Measurements from ENCODE around the gene BRINP2. TPM values are rescaled to one million over a fixed set of nuclear protein-coding genes. Genes with fewer than 3 reads are reported as not detected.

The BRINP2 gene
- total RNA-seq, 1 experiment from 2014 or later = not detected

GRCh38 chr1:177138347-177138746 lies 32.4 kb upstream of the BRINP2 start:
- intact Hi-C loops (cut with micrococcal nuclease) = no loop called here
- no TSS peak for BruUV-seq (replicated peaks)
- POLR2A ChIA-PET = no interaction called here
- Mint-ChIP-seq H3K27me3 (ENCODE audit: insufficient read depth, unreplicated experiment) (peaks cover 39% of the 10 kb centered on the region), H3K36me3 (ENCODE audit: insufficient read depth, unreplicated experiment) (no peaks in the 10 kb centered on the region), H3K4me3 (ENCODE audit: unreplicated experiment) (no peak overlapping the region), H3K27ac (ENCODE audit: low read depth, unreplicated experiment) (no peak overlapping the region), H3K9me3 (ENCODE audit: unreplicated experiment) (no peaks in the 10 kb centered on the region), H3K4me1 (ENCODE audit: insufficient read depth, unreplicated experiment) (no peaks in the 10 kb centered on the region)
- CTCF ChIA-PET = interaction anchor here (0.7 to 2.5 kb wide), 7 partner anchors 8 to 239 kb away, joined by 3 to 8 read pairs (median 4); no protein-coding TSS in a partner anchor
- no peak for DNase-seq (ENCODE audit: unreplicated experiment)
- TF ChIP-seq, protein P1, sequence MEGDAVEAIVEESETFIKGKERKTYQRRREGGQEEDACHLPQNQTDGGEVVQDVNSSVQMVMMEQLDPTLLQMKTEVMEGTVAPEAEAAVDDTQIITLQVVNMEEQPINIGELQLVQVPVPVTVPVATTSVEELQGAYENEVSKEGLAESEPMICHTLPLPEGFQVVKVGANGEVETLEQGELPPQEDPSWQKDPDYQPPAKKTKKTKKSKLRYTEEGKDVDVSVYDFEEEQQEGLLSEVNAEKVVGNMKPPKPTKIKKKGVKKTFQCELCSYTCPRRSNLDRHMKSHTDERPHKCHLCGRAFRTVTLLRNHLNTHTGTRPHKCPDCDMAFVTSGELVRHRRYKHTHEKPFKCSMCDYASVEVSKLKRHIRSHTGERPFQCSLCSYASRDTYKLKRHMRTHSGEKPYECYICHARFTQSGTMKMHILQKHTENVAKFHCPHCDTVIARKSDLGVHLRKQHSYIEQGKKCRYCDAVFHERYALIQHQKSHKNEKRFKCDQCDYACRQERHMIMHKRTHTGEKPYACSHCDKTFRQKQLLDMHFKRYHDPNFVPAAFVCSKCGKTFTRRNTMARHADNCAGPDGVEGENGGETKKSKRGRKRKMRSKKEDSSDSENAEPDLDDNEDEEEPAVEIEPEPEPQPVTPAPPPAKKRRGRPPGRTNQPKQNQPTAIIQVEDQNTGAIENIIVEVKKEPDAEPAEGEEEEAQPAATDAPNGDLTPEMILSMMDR (IDR thresholded peaks at IDR 0.05; ENCODE audit: unreplicated experiment) = no peak

GRCh38 chr1:177142010-177142409 lies 28.7 kb upstream of the BRINP2 start:
- Mint-ChIP-seq H3K36me3 (ENCODE audit: insufficient read depth, unreplicated experiment) (no peaks in the 10 kb centered on the region), H3K4me3 (ENCODE audit: unreplicated experiment) (no peak overlapping the region), H3K9me3 (ENCODE audit: unreplicated experiment) (no peaks in the 10 kb centered on the region), H3K27ac (ENCODE audit: low read depth, unreplicated experiment) (no peak overlapping the region), H3K4me1 (ENCODE audit: insufficient read depth, unreplicated experiment) (no peaks in the 10 kb centered on the region), H3K27me3 (ENCODE audit: insufficient read depth, unreplicated experiment) (peaks cover 26% of the 10 kb centered on the region)
- intact Hi-C loops (cut with micrococcal nuclease) = no loop called here
- DNase-seq (ENCODE audit: unreplicated experiment) = no peak
- no TSS peak for BruUV-seq (replicated peaks)
- ChIA-PET CTCF (interaction anchor here (0.6 to 1.4 kb wide), 2 partner anchors 28 to 40 kb away, joined by 4 to 8 read pairs; no protein-coding TSS in a partner anchor), POLR2A (no interaction called here)
- TF ChIP-seq, protein P1 (IDR thresholded peaks at IDR 0.05; ENCODE audit: unreplicated experiment) = no peak

GRCh38 chr1:177142791-177143271 lies 27.9 kb upstream of the BRINP2 start:
- Mint-ChIP-seq H3K36me3 (ENCODE audit: insufficient read depth, unreplicated experiment) (no peaks in the 10 kb centered on the region), H3K9me3 (ENCODE audit: unreplicated experiment) (no peaks in the 10 kb centered on the region), H3K4me1 (ENCODE audit: insufficient read depth, unreplicated experiment) (no peaks in the 10 kb centered on the region), H3K4me3 (ENCODE audit: unreplicated experiment) (no peak overlapping the region), H3K27ac (ENCODE audit: low read depth, unreplicated experiment) (no peak overlapping the region), H3K27me3 (ENCODE audit: insufficient read depth, unreplicated experiment) (peaks cover 26% of the 10 kb centered on the region)
- CTCF ChIA-PET = interaction anchor here (0.6 to 1.4 kb wide), 2 partner anchors 40 to 381 kb away, joined by 3 to 8 read pairs; no protein-coding TSS in a partner anchor
- TF ChIP-seq, protein P1 (IDR thresholded peaks at IDR 0.05; ENCODE audit: unreplicated experiment) = no peak
- DNase-seq (ENCODE audit: unreplicated experiment) = no peak
- POLR2A ChIA-PET = no interaction called here
- intact Hi-C loops (cut with micrococcal nuclease) = no loop called here
- no TSS peak for BruUV-seq (replicated peaks)

- ChIA-PET POLR2A (no interaction called here), CTCF (interaction anchor here (0.5 to 1.4 kb wide), 5 partner anchors 36 to 1867 kb away, joined by 3 to 6 read pairs (median 3); no protein-coding TSS in a partner anchor)
- Mint-ChIP-seq H3K4me1 (ENCODE audit: insufficient read depth, unreplicated experiment) (no peaks in the 10 kb centered on the region), H3K36me3 (ENCODE audit: insufficient read depth, unreplicated experiment) (no peaks in the 10 kb centered on the region), H3K27ac (ENCODE audit: low read depth, unreplicated experiment) (no peak overlapping the region), H3K27me3 (ENCODE audit: insufficient read depth, unreplicated experiment) (peaks cover 12% of the 10 kb centered on the region), H3K9me3 (ENCODE audit: unreplicated experiment) (no peaks in the 10 kb centered on the region), H3K4me3 (ENCODE audit: unreplicated experiment) (no peak overlapping the region)
- intact Hi-C loops (cut with micrococcal nuclease) = no loop called here
- BruUV-seq (replicated peaks) = no TSS peak
- TF ChIP-seq, protein P1 (IDR thresholded peaks at IDR 0.05; ENCODE audit: unreplicated experiment) = no peak
- peak; percentile 33 for DNase-seq (ENCODE audit: unreplicated experiment)
These were observed 25.4 kb upstream of the BRINP2 start for GRCh38 chr1:177145106-177146070.

Data from MCF 10A (cell line).